Activated B cell treated with CpG ODN at 0.5 μM for 24 hours (primary cell): ENCODE data around the gene PPM1E. TPM values are rescaled to one million over a fixed set of nuclear protein-coding genes. Genes with fewer than 3 reads are reported as not detected.

Experiments used
- ATAC-seq: fragments of 200-7000 bp; cut with Tn5 transposase; one replicate; pipeline ENCODE4 v1.10.0; 2021; ENCODE audit warnings: low read depth, mild to moderate bottlenecking, moderate library complexity
- CTCF ChIA-PET: fragments of 350-600 bp; sonication (Branson Sonifier 250); formaldehyde crosslinking; loops from one replicate; lab custom pipeline; 2021; ENCODE audit warnings: antibody characterized with exemption; lab: Charles Lee
- POLR2A ChIA-PET: fragments of 350-600 bp; sonication (Branson Sonifier 250); formaldehyde crosslinking; loops from one replicate; lab custom pipeline; 2021; ENCODE audit warnings: antibody characterized with exemption; lab: Charles Lee
- DNase-seq: peaks from one replicate; pipeline ENCODE4 v3.0.0; 2022
- H3K27ac Mint-ChIP-seq: one replicate; pipeline ENCODE4 v1.8.0; 2020; ENCODE audit warnings: mixed read lengths
- H3K27me3 Mint-ChIP-seq: one replicate; pipeline ENCODE4 v1.8.0; 2021; ENCODE audit warnings: mixed read lengths
- H3K36me3 Mint-ChIP-seq: one replicate; pipeline ENCODE4 v1.8.0; 2021; ENCODE audit warnings: low read depth, mixed read lengths
- H3K4me1 Mint-ChIP-seq: one replicate; pipeline ENCODE4 v1.8.0; 2021; ENCODE audit warnings: mixed read lengths
- H3K4me3 Mint-ChIP-seq: one replicate; pipeline ENCODE4 v1.8.0; 2020; ENCODE audit warnings: mild to moderate bottlenecking, mixed read lengths
- H3K9me3 Mint-ChIP-seq: one replicate; pipeline ENCODE4 v1.8.0; 2020; ENCODE audit warnings: mixed read lengths
- CTCF ChIP-seq: fragments of 200-600 bp; IDR thresholded peaks from one replicate; pipeline ENCODE4 v1.8.0; 2022; ENCODE audit warnings: antibody characterized with exemption, mild to moderate bottlenecking
- intact Hi-C: fragments of 100-400 bp; cut with micrococcal nuclease; formaldehyde crosslinking; loops from one replicate; pipeline ENCODE4 v1.15.1; 2024
- total RNA-seq: library from RNA; stranded (reverse); gene quantifications from 2 replicates; pipeline ENCODE4 v1.2.3, GENCODE V29; 2022

PPM1E gene
- total RNA-seq, 1 donor from 2014 or later, result 0.02 TPM

GRCh38 chr17:59018019-59018418 is 262.4 kb downstream of the PPM1E start:
- DNase-seq (no peak), ATAC-seq (no peak)
- Mint-ChIP-seq H3K4me1 (no peaks in the 10 kb centered on the region), H3K27me3 (no peaks in the 10 kb centered on the region), H3K4me3 (no peak overlapping the region), H3K9me3 (peaks cover 4% of the 10 kb centered on the region), H3K27ac (no peak overlapping the region), H3K36me3 (peaks cover 46% of the 10 kb centered on the region)
- intact Hi-C loops, result no loop called here
- no peak for TF ChIP-seq CTCF
- CTCF ChIA-PET, result no interaction called here
- POLR2A ChIA-PET, result no interaction called here

GRCh38 chr17:59024916-59025315 is 269.3 kb downstream of the PPM1E start:
- Mint-ChIP-seq H3K4me3 (no peak overlapping the region), H3K27me3 (no peaks in the 10 kb centered on the region), H3K27ac (no peak overlapping the region), H3K4me1 (peaks cover 5% of the 10 kb centered on the region), H3K36me3 (peaks cover 37% of the 10 kb centered on the region), H3K9me3 (peaks cover 4% of the 10 kb centered on the region)
- CTCF ChIA-PET, result no interaction called here
- ATAC-seq (no peak), DNase-seq (no peak)
- intact Hi-C loops, result no loop called here
- POLR2A ChIA-PET, result no interaction called here
- TF ChIP-seq CTCF, result no peak

- Mint-ChIP-seq H3K27me3 (no peaks in the 10 kb centered on the region), H3K9me3 (peaks cover 1% of the 10 kb centered on the region), H3K4me1 (peaks cover 5% of the 10 kb centered on the region), H3K36me3 (peaks cover 38% of the 10 kb centered on the region), H3K4me3 (no peak overlapping the region), H3K27ac (no peak overlapping the region)
- intact Hi-C loops, result no loop called here
- ChIA-PET POLR2A (no interaction called here), CTCF (no interaction called here)
- TF ChIP-seq CTCF, result no peak
- ATAC-seq, result no peak
- no peak for DNase-seq
Observed at GRCh38 chr17:59026176-59026939, 270.7 kb downstream of the PPM1E start.

- ChIA-PET POLR2A (no interaction called here), CTCF (no interaction called here)
- no peak for TF ChIP-seq CTCF
- ATAC-seq (no peak), DNase-seq (no peak)
- Mint-ChIP-seq H3K4me3 (no peak overlapping the region), H3K4me1 (peaks cover 5% of the 10 kb centered on the region), H3K36me3 (peaks cover 47% of the 10 kb centered on the region), H3K27ac (peak overlapping the region; percentile 24), H3K9me3 (no peaks in the 10 kb centered on the region), H3K27me3 (no peaks in the 10 kb centered on the region)
- intact Hi-C loops, result no loop called here
Observed at GRCh38 chr17:59027750-59028149, 272.1 kb downstream of the PPM1E start.

- POLR2A ChIA-PET, result no interaction called here
- Mint-ChIP-seq H3K4me1 (peaks cover 5% of the 10 kb centered on the region), H3K4me3 (no peak overlapping the region), H3K9me3 (no peaks in the 10 kb centered on the region), H3K27ac (no peak overlapping the region), H3K27me3 (no peaks in the 10 kb centered on the region), H3K36me3 (peaks cover 50% of the 10 kb centered on the region)
- CTCF ChIA-PET, result no interaction called here
- DNase-seq (no peak), ATAC-seq (no peak)
- intact Hi-C loops, result no loop called here
- no peak for TF ChIP-seq CTCF
Observed at GRCh38 chr17:59028328-59028727, 272.7 kb downstream of the PPM1E start.
